GM18499 (cell line): ENCODE data around the gene OR5AC2.

Experiments used
- ATAC-seq: cut with Tn5 transposase; IDR thresholded peaks from one replicate; pipeline ENCODE4 v1.9.1; 2021; ENCODE audit warnings: moderate number of reproducible peaks; ENCODE audit not compliant: insufficient read depth, unreplicated experiment

Gene OR5AC2

GRCh38 chr3:98136631-98137030 lies 49.7 kb downstream of the OR5AC2 start:
- ATAC-seq, result no peak
